GM18873 (cell line): ENCODE measurements around the gene SLA2.
"Not testable (repeated sequence)": the region's sequence is repeated elsewhere in the genome, so short reads cannot be mapped to it uniquely, and the experiment has no call there.

Experiments used
- ATAC-seq: cut with Tn5 transposase; IDR thresholded peaks from one replicate; pipeline ENCODE4 v1.9.1; 2021; ENCODE audit warnings: mild to moderate bottlenecking, moderate library complexity, moderate number of reproducible peaks; ENCODE audit not compliant: unreplicated experiment, low FRiP score

The SLA2 gene

DNA sequence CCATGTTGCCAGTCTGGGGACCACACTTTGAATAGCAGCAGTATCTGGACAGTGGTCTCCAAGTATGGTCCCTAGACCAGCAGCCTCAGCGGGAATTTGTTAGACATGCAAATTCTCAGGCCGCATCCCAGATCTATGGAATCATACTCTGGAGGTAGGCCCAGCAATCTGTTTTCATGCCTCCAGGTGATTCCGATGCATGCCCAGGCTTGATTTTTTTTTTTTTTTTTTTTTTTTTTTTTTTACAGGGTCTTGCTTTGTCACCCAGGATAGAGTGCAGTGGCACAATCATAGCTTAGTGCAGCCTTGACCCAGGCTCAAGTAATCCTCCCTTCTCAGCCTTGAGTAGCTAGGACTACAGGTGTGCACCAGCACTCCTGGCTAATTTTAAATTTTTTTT, 682 bp upstream of the SLA2 start:
- no peak for ATAC-seq

DNA sequence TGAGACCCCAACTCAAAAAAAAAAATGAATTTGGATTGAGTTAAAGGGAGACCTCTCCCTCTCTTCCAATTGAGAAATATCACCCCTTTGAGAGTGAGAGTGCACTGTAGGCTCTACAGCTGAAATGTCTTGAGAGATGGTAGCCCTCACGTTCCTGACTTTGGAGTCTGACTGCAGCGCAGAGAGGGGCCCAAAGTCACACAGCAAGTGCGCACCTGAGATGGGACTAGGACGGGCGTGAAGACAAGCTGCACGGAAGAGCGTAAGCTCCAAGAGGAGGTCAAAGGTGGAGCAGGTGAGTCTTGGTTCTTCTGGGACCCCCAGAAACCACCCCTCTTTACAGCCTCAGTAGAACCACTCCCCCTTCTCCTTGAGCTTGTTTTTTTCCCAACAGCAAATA, 643 bp downstream of the SLA2 start:
- ATAC-seq: no peak

DNA sequence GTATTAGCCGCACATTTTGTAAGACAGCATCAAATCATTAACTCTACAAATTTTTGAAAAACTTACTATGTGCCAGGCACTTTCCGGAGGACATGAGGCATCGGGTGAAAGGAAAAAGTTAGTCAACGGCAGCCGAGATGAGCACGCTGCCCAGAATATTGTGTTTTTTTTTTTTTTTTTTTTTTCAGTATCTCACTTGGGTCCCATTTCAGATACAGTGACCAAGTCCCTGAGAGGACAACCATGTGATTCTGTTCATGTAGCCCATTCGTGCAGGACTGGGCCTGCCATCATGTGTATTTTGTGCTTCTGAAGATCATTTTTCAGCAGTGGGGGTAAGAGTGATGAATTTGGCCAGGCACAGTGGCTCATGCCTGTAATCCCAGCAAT, 1.3 kb downstream of the SLA2 start:
- ATAC-seq: no peak

DNA sequence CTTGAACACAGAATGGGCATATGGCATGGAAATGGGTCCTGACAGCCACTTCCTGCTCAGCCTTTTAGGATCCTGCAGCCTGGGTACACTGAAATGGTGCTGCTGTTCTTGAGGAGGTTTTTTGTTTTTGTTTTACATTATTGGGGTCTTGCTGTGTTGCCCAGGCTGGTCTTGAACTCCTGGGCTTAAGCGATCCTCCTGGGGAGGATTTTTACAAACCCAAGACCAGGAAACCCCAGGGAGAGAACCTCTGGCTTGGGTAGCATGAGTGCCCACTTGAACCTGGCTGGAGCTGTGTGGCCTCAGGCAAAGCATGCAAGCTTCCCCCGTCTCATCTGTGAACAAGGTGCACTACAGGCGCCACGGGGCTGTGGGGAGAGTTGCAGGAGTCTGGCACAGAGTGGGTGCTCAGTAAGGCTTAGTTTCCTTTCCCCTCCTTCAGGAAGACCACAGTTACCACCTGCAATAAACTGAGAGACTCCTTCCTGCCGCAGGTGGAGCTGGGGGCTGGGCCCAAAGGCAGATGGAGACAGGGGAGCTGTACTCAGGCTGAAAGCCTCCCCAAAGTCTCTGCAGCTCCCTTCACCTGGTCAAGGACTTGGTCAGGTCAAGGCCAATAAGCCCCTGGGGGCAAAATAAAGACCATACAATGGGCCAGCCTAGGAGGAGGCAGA, 1.8 kb downstream of the SLA2 start:
- ATAC-seq: no peak

DNA sequence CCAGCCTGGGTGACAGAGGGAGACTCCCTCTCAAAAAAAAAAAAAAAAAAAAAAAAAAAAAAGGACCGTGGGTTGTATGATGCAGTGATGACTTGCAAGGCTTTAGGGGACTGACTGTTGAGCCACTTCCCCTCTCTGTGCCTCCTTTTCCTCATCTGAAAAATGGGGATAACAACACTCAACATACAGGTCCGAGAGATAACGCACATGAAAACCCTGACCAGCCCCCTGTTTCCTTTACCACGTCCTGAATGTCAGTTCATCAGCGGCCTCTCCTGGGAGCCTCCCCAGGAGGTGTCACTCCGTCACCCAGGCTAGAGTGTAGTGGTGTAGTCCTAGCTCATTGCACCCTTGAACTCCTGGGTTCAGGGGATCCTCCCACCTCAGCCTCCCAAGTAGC, 3.9 kb downstream of the SLA2 start:
- no peak for ATAC-seq

DNA sequence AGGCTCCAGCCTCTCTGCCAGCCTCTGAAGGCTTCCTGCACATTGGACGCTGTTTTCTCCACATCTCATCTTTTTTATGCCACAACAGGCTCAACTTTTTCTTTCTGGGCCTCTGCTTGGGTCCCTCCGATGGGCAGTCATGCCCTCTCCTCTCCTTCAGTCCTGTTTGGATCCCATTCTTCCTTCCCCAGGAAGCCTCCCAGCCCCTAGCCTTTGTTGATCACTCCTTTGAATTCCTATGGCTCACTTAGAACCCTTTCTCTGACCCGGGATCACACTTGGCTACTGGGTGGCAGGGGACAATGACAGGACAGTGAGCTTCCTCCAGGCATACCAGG, 4.5 kb downstream of the SLA2 start:
- no peak for ATAC-seq

DNA sequence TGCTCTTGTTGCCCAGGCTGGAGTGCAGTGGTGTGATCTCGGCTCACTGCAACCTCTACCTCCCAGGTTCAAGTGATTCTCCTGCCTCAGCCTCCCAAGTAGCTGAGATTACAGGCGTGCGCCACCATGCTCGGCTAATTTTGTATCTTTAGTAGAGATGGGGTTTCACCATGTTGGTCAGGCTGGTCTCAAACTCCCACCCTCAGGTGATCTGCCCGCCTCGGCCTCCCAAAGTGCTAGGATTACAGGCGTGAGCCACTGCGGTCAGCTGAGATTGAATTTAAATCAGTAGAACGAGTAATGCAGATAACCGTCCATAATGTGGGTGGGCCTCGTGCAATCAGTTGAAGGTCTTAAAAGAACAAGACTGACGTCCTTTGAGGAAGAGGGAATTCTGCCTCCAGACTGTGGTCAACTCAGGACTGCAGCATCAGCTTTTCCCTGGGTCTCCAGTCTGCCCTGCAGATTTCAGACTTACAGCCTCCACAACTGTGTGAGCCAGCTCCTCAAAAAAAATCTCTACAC, 7.1 kb downstream of the SLA2 start:
- not testable (repeated sequence) for ATAC-seq

DNA sequence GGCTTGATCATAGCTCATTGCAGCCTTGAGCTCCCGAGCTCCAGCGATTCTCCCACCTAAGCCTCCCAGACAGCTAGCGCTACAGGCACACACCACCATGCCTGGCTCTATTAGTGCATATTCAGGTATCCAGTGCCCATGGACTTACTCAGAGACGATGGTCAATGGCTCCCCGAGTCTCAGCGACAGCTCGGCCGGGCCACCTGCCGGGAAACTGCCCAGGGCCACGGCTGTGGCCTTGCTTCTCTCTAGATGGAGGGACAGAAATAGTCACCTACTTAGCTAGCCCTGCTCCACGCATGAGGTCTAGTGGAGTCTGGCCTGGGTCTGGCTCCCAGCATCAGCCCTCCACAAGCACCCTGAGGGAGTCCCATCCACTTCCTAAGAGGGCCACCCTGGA, 11.7 kb downstream of the SLA2 start:
- ATAC-seq: no peak

DNA sequence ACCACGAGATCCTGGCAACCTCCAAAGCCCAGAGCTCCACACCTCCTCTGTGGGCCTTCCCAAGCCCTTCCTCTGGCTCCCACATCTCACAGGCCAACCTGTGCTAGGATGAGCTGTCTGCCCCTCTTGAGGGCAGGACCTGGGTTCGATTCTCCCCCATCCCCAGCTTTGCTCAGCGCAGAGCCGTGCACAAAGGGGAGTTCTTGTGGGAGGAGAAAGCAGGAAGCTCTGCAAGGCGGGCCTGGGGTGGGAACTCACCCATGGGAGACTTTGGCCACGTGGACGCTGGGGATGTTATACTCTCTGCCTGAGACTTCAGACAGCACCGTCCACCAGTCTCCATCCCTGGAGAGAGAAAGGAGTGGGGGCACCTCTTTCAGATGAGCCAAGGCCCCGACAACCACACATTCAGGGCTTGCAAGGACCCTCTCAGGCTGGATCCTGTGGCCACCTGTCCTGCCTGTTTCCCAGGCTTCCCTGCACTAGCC, 12.7 kb downstream of the SLA2 start:
- ATAC-seq: no peak

DNA sequence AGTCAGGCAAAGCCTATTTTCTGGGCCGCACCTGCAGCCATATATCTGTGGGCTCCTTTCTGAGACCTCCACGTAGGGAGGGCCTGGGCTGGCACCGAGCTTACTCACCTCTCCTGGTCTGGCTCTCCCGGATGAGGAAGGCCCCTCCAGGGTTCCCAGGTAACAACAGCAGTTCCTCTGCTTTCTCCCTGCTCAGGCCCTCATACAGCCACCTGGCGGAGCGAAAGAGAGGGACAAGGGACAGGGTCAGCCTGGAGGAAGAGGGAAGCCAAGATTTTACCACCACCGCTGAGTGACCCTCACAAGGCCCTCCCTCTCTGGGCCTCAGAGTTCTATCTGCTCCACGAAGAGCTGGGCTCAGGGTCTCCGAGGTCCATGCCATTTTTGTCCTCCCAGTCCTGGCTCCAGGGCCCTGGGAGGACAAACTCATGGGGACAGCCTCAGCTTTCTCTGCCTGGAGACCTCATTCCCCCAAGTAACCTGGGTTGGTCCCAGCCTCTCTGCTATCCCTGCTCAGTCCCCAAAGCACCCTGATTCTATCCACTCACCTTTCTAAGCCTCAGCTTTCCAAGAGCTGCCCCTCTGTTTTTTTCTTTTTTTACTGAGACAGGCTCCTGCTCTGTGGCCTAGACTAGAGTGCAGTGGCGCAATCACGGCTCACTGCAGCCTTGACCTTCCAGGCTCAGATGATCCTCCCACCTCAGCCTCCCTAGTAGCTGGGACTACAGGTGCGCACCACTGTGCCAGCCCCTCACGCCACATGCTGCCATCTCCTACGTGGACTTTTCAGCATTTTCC, 13.3 kb downstream of the SLA2 start:
- ATAC-seq: no peak

DNA sequence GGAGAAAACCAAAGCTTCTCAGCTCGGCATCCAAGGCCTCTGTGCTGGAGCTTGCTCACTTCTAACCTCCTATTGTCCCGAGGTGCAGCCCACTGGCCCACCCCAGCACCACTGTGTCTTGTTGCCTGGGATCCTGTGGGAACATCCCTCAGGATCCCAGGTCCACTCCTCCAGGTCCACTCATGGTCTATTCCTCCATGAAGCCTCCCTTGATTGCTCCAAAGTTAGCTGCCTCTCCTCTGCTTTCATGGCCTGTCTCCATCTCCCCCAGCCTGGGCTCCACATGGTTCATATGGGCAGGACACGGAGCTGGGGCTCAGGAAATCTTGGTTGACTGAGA, 13.9 kb downstream of the SLA2 start:
- ATAC-seq: no peak

DNA sequence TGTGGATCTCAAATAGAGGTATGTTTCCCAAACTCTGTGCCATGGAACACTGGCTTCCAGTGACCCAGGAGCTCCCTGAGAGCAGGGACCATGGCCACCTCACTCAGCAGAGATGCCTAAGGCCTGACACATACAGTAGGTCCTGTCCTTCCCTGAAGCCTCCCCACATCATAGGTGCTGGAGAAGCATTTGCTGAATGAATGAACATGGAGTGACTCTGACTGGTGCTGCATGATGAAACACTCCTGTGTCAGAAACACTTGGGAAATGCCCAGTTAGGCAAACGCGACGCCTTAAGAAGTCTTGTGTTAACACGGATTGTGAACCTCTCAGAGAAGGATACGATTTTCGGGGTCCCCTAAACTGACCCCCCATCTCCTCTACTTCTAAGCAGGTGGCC, 14.3 kb downstream of the SLA2 start:
- ATAC-seq: no peak

DNA sequence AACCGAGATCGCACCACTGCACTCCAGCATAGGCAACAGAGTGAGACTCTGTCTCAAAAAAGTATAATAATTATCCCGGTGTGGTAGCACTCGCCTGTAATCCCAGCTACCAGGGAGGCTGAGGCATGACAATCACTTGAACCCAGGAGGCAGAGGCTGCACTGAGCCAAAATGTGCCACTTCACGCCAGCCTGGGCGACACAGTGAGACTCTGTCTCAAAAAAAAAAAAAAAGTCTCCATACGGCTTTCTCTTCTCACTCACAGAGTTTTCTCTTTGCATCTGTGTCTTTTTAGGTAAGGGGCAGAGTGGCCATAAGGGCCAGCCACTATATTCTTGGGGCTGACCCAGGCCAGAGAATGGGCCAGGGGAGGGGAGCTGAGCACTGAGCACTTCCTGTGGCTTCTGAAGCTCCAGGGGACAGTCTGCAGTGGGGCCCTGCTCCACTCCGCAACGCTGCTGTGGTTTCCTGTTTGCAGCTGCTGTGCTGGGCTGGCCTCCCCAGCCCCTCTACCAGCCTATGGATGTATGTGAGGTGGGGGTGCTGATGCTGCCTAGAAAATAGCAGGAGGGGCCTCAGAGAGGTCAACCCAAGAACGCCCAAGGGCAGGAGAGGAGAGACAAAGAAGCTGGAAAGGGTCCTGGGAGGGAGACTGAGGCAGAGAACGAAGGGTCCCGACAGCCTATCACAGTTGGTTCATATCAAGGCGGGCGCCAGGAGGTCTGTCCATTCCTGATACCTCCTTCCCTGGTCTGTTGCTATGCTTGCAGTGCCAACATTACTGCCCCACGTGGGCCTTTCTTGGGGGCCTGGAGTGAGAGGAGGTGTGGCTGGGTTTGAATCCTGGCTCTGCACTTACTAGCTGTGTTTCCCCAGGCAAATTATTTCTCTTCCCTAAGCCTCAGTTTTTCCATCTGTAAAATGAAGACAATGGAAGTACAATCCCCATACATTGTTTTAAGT, 16.0 kb downstream of the SLA2 start:
- ATAC-seq: no peak

DNA sequence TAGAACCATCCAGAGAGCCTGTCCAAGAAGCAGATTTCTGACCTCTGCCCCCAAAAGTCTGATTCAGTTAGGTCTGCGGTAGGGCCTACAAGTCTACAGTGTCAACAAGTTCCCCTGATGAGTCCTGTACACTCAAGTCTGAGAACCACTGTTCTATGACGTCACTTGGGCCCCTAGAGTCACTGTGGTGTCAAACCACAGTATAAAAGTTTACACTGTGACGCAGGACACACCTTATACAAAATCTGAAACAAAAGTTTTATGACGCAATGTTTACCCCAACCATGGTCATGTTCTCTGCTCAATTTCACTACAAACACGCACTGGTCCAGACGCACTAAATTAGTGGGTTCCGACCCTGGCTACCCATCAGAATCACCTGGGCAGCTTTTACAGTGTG, 17.9 kb downstream of the SLA2 start:
- no peak for ATAC-seq

DNA sequence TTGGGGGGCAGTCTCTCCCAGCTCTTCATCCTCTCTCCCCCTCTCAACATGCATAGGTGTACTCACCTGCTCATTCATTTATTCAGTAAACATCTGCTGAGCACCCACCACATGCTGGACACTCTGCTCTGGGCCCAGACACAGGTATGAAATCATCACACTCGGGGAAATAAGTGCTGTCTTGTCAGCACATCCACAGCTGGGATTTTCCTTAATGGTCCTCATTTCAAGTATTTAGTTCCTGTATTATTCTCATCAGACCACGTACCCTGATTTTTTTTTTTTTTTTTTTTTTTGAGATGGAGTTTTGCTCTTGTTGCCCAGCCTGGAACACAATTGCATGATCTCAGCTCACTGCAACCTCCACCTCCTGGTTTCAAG, 21.1 kb downstream of the SLA2 start:
- ATAC-seq: no peak

DNA sequence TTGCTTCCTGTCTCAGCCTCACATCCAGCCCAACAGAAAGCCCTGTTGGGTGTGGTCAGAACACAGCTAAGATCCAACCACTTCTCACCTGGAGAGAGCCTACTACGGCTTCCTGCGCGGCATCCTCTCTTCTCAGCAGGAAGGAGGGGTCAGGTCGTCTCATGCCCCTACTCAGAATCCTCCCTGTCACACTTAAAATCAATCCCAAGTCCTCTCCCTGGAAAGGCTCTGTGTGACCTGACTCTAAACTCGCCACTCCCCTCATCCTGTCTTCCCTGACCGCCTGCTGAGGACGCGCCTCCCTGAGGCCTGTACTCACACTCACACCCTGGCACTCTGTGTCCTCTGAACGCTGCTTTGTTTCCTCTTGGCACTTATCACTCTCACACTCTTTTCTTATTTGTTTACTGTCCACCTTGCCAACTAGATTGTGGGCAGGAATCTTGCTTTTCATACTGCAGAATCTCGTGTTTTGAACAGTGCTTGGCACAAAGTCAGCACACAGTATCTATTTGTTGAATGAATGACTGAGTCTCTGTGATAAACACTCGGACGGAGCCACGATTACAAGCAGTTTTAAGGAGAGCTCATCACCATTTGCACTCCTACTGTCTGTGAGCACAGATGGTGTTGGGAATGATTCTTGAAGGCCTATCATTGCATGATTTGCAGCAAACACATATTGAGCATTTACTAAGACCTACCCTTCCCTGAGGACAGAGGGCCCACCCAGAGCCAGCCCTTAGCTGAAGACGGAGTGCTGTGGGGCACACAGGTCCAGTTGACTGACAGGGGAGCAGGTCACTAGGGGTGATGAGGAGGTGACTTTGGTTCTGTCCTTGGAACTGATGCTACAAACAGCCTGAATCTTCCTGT, 21.7 kb downstream of the SLA2 start:
- ATAC-seq: no peak

DNA sequence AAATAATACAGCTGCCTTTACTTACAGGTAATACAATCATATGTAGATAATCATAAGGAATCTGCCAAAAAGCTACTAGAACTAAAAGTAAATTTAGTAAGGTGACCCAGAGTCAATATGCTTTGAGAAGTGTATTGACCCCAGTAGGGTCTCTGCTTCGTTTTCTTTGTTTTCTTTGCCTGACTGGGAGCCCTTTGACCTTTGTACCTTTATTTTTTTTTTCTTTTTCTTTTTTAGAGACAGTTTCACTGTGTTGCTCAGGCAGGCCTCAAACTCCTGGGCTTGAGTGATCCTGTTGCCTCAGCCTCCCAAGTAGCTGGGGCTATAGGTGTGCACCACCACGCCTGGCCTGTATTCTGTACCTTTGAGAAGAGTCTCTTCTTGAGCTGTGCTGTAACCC, 22.6 kb downstream of the SLA2 start:
- ATAC-seq: no peak

DNA sequence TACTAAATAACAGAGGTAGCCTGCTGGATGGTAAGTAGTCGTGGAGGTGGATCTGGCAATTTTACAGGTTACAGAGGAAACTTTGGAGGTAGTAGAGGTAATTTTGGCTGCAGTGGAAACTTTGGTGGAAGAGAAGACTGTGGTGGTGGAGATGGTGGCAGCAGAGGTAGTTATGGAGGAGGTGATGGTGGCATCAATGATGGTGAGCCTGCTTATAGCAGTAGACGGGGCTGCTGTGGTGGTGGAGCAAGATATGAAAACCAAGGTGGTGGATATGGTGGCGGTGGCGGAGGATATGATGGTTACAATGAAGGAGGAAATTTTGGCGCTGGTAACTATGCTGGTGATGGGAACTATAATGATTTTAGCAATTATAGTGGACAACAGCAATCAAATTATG, 25.1 kb downstream of the SLA2 start:
- no peak for ATAC-seq

DNA sequence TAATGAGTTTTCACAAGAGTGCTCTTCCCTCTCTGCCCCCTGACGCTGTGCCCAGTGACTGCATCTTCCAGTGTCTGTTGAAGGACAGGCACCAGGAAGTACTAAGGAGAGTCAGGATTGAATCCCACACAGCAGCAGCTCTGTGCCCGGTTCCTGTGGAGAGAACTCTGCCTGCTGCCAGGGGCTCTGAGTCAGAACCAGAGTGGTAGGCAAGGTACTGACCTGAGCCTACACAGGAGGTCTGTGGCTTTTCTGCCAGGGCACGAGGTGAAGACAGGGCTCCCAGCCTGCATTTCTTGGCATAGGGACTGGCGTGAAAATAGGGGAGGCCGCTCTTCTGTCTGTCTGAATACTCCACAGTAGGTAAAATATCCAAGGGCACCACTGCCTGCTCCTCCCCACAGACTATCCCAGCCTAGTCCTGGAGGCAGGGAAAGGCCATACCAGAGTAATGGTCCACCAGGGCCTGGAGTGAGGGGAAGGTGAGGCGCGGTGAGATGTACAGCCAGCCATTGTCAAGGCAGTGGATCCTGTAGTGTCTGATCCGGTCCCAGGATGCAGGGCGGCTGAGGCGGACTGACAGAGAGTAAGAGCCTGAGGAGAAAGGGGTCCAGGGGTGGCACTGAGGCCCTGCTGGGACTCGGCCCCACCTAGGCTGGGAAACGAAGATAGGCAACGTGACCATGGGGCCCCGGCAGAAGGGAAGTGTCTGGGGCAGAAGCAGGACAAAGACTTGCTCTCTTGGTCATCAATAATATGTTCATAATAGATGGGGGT, 31.0 kb downstream of the SLA2 start:
- ATAC-seq: no peak
